ENCODE results near the gene RHCG. TPM values are rescaled to one million over a fixed set of nuclear protein-coding genes. Genes with fewer than 3 reads are reported as not detected.

The RHCG gene
- total RNA-seq, 4 donors from 2014 or later = not detected

DNA sequence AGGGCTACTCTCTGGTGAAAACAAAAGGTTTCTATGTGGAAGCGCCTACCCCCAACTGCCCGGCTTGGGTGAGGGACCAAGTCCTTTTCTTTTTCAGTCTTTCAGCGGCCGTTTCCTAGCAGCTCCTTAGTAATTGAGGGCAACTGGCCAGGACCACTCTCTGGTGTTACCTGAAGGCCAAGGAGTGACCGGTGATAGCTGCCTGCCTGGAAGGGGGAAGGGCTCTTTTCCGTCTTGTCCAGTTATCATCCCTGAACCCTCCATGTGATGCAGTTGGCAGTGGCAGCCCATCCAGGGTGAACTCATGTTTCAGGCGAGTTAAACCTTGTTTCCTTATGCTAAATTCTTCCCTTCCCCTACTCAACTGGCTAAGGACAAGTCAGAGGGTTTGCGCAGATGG, 33.3 kb downstream of the RHCG start:
- WGBS, 2 donors = 89 to 93% methylated on average over 8 of the region's 8 CpGs
- Histone ChIP-seq H3K4me1 (no peaks in the 10 kb centered on the region), H3K9me3 (no peaks in the 10 kb centered on the region), H3K27me3 (no peaks in the 10 kb centered on the region), H3K27ac (no peak overlapping the region), H3K36me3 (no peaks in the 10 kb centered on the region), H3K4me3 (replicated peaks in 1 of 3) (no peak overlapping the region)
- no peak for DNase-seq
- no peak for TF ChIP-seq POLR2A (IDR thresholded peaks at IDR 0.05)
- TF ChIP-seq, protein P1, sequence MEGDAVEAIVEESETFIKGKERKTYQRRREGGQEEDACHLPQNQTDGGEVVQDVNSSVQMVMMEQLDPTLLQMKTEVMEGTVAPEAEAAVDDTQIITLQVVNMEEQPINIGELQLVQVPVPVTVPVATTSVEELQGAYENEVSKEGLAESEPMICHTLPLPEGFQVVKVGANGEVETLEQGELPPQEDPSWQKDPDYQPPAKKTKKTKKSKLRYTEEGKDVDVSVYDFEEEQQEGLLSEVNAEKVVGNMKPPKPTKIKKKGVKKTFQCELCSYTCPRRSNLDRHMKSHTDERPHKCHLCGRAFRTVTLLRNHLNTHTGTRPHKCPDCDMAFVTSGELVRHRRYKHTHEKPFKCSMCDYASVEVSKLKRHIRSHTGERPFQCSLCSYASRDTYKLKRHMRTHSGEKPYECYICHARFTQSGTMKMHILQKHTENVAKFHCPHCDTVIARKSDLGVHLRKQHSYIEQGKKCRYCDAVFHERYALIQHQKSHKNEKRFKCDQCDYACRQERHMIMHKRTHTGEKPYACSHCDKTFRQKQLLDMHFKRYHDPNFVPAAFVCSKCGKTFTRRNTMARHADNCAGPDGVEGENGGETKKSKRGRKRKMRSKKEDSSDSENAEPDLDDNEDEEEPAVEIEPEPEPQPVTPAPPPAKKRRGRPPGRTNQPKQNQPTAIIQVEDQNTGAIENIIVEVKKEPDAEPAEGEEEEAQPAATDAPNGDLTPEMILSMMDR (IDR thresholded peaks at IDR 0.05) = no peak
- intact Hi-C loops (cut with DNase I) = no loop called here

DNA sequence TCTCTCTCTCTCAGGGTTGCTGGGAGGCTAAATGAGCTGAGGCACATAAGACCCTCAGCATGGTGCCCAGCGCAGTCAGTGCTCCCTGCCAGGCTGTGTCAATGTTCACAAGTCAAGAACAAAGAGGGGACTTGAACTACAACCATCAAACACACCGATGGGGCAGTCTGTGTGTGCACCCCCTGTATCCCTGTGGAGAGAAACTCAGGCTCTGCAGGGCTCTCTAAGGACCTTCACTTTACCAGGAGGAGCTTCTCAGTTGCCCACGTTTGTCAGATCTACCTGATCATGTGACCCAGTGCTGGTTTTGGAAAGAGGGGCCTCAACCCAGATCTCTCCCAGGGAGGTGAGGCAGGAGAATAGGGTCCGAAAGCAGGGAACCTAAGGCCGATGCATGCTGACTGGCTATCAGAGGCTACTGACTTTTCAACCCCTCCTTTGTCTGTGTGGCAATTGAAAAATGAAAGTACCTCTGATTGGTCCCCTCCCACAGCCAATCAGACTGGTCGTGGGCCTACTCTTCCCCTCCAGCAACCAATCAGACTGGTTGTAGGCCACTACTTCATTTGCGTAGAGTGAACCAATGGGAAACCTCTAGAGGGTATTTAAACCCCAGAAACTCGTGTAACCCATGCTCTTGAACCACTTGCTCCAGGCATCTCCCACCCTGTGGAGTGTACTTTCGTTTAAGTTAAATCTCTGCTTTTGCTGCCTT, 34.0 kb downstream of the RHCG start:
- no peak for DNase-seq
- Histone ChIP-seq H3K9me3 (no peaks in the 10 kb centered on the region), H3K27me3 (no peaks in the 10 kb centered on the region), H3K36me3 (no peaks in the 10 kb centered on the region), H3K27ac (no peak overlapping the region), H3K4me1 (no peaks in the 10 kb centered on the region), H3K4me3 (replicated peaks in 1 of 3) (no peak overlapping the region)
- WGBS, 2 donors = 76 to 78% methylated on average over 7 to 9 of the region's 9 CpGs
- TF ChIP-seq, protein P1 (IDR thresholded peaks at IDR 0.05) = no peak
- no peak for TF ChIP-seq POLR2A (IDR thresholded peaks at IDR 0.05)
- intact Hi-C loops (cut with DNase I) = no loop called here

DNA sequence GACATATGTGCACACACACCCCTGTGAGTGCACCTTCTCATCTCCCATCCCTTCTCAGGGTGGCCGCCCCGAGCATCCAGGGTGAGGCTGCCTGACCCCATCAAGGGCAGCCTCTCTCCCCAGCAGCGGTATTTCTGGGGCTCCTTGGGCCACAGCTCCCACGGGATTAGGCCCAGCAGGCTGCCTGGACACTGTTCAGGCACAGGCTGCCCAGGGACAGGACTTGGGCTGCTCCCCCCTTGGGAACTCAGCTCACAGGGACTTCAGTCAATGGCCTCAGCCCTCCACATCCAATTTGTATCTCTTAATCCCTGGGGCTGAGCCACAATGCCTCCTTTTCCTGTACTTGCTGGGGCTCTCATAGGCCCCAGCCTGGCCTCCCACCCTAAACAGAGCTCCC, 35.0 kb downstream of the RHCG start:
- H3K27me3 ChIP-seq = no peaks in the 10 kb centered on the region
- WGBS, 2 donors = 72 to 93% methylated on average over 4 of the region's 4 CpGs
- no peak for TF ChIP-seq POLR2A (IDR thresholded peaks at IDR 0.05)
- TF ChIP-seq, protein P1 (IDR thresholded peaks at IDR 0.05) = no peak
- no peak for DNase-seq
- no peak overlapping the region for H3K4me3 ChIP-seq (replicated peaks in 1 of 3)
- no peaks in the 10 kb centered on the region for H3K4me1 ChIP-seq
- intact Hi-C loops (cut with DNase I) = no loop called here
- no peaks in the 10 kb centered on the region for H3K9me3 ChIP-seq
- H3K36me3 ChIP-seq = no peaks in the 10 kb centered on the region
- H3K27ac ChIP-seq = no peak overlapping the region

DNA sequence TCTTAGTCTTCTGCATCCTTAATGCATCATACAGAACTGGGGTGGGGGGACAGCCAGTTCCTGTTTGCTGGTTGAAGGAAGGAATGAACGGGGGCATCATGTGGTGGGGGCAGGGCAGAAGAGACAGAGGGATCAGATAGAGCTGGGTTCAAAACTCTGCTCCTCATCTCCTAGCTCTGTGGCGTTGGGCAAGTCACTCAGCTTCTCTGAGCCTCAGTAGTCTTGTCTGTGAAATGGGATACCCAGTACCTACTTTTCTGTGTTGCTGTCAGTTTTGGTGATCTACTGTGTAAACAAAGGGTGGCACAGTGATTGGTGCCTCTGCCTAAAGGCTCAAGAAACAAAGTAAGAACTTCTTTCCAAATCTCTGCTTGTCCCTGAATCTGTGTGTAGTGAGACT, 36.3 kb downstream of the RHCG start:
- no peaks in the 10 kb centered on the region for H3K27me3 ChIP-seq
- DNase-seq = no peak
- intact Hi-C loops (cut with DNase I) = no loop called here
- 62 to 73% methylated on average over 2 of the region's 2 CpGs for WGBS, 2 donors
- no peaks in the 10 kb centered on the region for H3K36me3 ChIP-seq
- no peaks in the 10 kb centered on the region for H3K4me1 ChIP-seq
- H3K27ac ChIP-seq = no peak overlapping the region
- H3K9me3 ChIP-seq = no peaks in the 10 kb centered on the region
- TF ChIP-seq, protein P1 (IDR thresholded peaks at IDR 0.05) = no peak
- TF ChIP-seq POLR2A (IDR thresholded peaks at IDR 0.05) = no peak
- H3K4me3 ChIP-seq (replicated peaks in 1 of 3) = no peak overlapping the region

DNA sequence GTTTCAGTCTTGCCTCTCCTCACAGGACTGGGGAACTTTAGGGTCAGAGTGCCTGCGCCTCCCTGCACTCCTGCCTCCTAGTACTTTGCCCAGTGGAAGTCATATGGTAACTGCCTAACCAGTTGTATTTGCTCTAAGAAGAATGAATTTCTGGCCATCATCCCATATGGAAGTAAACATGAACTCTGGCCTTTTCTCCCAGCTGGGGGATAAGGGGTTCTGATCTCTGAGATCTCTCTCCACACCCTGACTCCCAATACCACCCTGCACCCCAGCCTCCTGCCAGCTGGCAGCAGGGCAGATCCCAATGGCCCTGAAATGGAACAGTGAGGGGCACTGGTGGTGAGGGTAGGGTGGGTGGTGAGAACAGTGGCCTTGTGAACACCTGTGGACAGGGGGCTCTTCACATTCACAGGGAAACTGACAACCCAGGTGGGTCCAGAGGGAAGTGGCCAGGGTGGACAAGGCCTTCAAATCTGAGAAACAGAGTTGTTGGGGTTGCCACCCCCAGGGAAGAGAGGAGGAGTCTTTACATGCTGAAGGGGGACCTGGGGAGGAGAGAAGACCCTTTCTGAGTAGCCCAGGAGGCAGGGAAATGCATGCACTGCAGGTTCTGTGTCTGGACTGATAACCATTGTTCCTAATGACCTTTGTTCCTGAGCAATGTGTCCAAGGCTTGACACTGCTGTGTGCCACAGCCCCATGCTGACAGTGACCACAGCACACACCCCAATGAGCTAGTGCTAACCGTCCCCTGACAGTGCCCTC, 36.9 kb downstream of the RHCG start:
- intact Hi-C loops (cut with DNase I) = no loop called here
- Histone ChIP-seq H3K27me3 (no peaks in the 10 kb centered on the region), H3K9me3 (no peaks in the 10 kb centered on the region), H3K4me3 (replicated peaks in 1 of 3) (no peak overlapping the region), H3K27ac (no peak overlapping the region), H3K36me3 (no peaks in the 10 kb centered on the region), H3K4me1 (no peaks in the 10 kb centered on the region)
- DNase-seq = no peak
- 56 to 61% methylated on average over 2 of the region's 2 CpGs for WGBS, 2 donors
- TF ChIP-seq, protein P1 (IDR thresholded peaks at IDR 0.05) = no peak
- TF ChIP-seq POLR2A (IDR thresholded peaks at IDR 0.05) = no peak
